ENCODE data around the gene TRNAU1AP.

TRNAU1AP gene

GRCh38 chr1:28604962-28605361, 52.1 kb downstream of the TRNAU1AP start:
- DNase-seq (ENCODE audit: low read depth) = no peak

- no peak for DNase-seq (ENCODE audit: low read depth)
These were observed 53.9 kb downstream of the TRNAU1AP start for GRCh38 chr1:28606771-28607170.

- DNase-seq (ENCODE audit: low read depth) = no peak
These were observed 60.3 kb downstream of the TRNAU1AP start for GRCh38 chr1:28613175-28613574.

Measured in fibroblast of the conjunctiva (primary cell).